Measurements from ENCODE around the gene EHD2. TPM values are rescaled to one million over a fixed set of nuclear protein-coding genes. Genes with fewer than 3 reads are reported as not detected.

Gene EHD2
- total RNA-seq, 1 experiment from 2014 or later: 0.11 TPM

DNA sequence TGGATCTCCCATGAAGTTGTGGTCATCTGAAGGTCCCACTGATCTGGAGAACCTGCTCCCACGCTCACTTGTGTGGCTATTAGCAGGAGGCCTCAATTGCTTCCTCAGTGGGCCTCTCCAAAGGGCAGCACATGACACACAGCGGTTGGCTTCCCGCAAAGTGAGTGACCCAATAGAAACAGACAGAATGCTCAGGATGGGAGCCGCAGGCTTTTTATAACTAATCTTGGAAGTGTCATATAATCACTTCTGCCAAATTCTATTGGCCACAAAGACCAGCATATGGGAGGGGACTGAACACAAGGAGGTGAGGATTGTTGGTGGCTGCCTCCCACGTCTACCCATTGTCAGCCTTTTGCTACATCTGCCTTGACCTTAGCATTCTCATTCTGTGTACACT lies 22.1 kb upstream of the EHD2 start:
- no peak overlapping the region for H3K9ac ChIP-seq (ENCODE audit: low read length)
- H3K4me1 ChIP-seq (ENCODE audit: insufficient read depth, low read length): no peaks in the 10 kb centered on the region
- TF ChIP-seq EZH2 (IDR thresholded peaks at IDR 0.05; ENCODE audit: low read length, unreplicated experiment): no peak
- no peak for TF ChIP-seq CTCF (conservative IDR thresholded peaks at IDR 0.05; ENCODE audit: low read depth, low read length)
- no peak for TF ChIP-seq EZH2phosphoT487 (IDR thresholded peaks at IDR 0.05; ENCODE audit: borderline replicate concordance, low read length)
- H3K9me3 ChIP-seq (ENCODE audit: low read length): no peaks in the 10 kb centered on the region
- no peak overlapping the region for H3K27ac ChIP-seq (ENCODE audit: low read length)
- H3K4me2 ChIP-seq (ENCODE audit: low read length): no peak overlapping the region
- BruUV-seq (replicated peaks): no TSS peak
- H3K36me3 ChIP-seq (ENCODE audit: low read depth, low read length): no peaks in the 10 kb centered on the region
- ChIA-PET POLR2A (ENCODE audit: unreplicated experiment) (interaction anchor here (1.0 kb wide), 1 partner anchor 263 kb away, joined by 4 read pairs; no protein-coding TSS in a partner anchor), CTCF (no interaction called here)
- no peak for DNase-seq
- no peak for ATAC-seq
- H2AFZ ChIP-seq (ENCODE audit: low read length): no peak overlapping the region
- H3K4me3 ChIP-seq (ENCODE audit: low read length): no peak overlapping the region
- H3K79me2 ChIP-seq (ENCODE audit: low read length): no peaks in the 10 kb centered on the region
- no peaks in the 10 kb centered on the region for H3K27me3 ChIP-seq (ENCODE audit: low read length)
- intact Hi-C loops (cut with micrococcal nuclease): loop anchor here (10.0 kb wide), 1 partner anchor 176 kb away; the partner anchor contains the start of gene NAPA
- no peaks in the 10 kb centered on the region for H4K20me1 ChIP-seq (ENCODE audit: low read length)
- no peaks in the 10 kb centered on the region for H3K9me2 ChIP-seq (replicated peaks; ENCODE audit: low read length)
- no peaks in the 10 kb centered on the region for H3F3A ChIP-seq (ENCODE audit: low read length, unreplicated experiment)

DNA sequence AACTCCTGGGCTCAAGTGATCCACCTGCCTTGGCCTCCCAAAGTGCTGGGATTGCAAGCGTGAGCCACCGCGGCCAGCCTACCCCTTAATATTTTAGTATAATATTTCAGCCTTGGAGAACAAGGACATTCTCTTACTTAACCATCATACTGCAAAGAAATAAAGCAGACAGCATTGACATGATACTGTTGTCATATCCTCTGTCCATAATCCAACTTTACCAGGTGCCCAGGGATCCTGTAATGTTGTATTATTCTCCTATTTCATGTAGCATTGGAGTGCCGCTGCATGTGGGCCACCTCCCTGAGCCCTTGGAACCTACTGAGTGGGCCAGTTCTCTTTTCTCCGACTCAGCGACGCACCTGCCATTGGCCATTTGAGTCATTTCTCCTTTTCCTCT lies 21.4 kb upstream of the EHD2 start:
- Histone ChIP-seq H3K4me3 (ENCODE audit: low read length) (no peak overlapping the region), H3K27ac (ENCODE audit: low read length) (no peak overlapping the region), H4K20me1 (ENCODE audit: low read length) (no peaks in the 10 kb centered on the region), H3K27me3 (ENCODE audit: low read length) (no peaks in the 10 kb centered on the region), H2AFZ (ENCODE audit: low read length) (no peak overlapping the region), H3K9me2 (replicated peaks; ENCODE audit: low read length) (no peaks in the 10 kb centered on the region), H3K4me2 (ENCODE audit: low read length) (no peak overlapping the region), H3K4me1 (ENCODE audit: insufficient read depth, low read length) (no peaks in the 10 kb centered on the region), H3K79me2 (ENCODE audit: low read length) (no peaks in the 10 kb centered on the region), H3F3A (ENCODE audit: low read length, unreplicated experiment) (no peaks in the 10 kb centered on the region), H3K36me3 (ENCODE audit: low read depth, low read length) (no peaks in the 10 kb centered on the region), H3K9me3 (ENCODE audit: low read length) (no peaks in the 10 kb centered on the region), H3K9ac (ENCODE audit: low read length) (no peak overlapping the region)
- no peak for ATAC-seq
- TF ChIP-seq CTCF (conservative IDR thresholded peaks at IDR 0.05; ENCODE audit: low read depth, low read length): no peak
- TF ChIP-seq EZH2 (IDR thresholded peaks at IDR 0.05; ENCODE audit: low read length, unreplicated experiment): no peak
- no peak for TF ChIP-seq EZH2phosphoT487 (IDR thresholded peaks at IDR 0.05; ENCODE audit: borderline replicate concordance, low read length)
- intact Hi-C loops (cut with micrococcal nuclease): loop anchor here (10.0 kb wide), 1 partner anchor 177 kb away; the partner anchor contains the start of gene NAPA
- no peak for DNase-seq
- CTCF ChIA-PET: no interaction called here
- POLR2A ChIA-PET (ENCODE audit: unreplicated experiment): no interaction called here
- BruUV-seq (replicated peaks): no TSS peak

DNA sequence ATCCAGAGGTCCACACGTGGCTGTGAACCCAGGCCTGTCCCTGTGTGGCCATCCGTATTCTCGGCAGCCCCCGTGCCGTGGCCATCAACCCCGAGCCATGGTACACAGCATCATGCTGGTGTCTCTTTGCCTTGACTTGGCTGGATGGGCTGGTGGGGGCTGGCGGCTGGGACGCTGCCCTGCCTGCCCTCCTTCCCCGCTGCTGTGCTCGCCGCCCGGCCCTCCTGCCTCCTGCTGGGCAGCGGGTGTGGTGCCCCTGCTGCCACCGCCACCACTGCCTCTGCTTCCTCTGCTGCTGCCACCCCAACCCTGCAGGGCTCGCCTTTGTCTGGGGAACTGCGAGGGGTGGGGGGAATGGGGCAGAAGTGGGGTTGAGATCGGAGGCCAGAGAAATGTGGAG lies 19.7 kb upstream of the EHD2 start:
- BruUV-seq (replicated peaks): no TSS peak
- no peaks in the 10 kb centered on the region for H3K79me2 ChIP-seq (ENCODE audit: low read length)
- ATAC-seq: no peak

More for the DNA sequence above, 19.7 kb upstream of the EHD2 start:
- TF ChIP-seq CTCF (conservative IDR thresholded peaks at IDR 0.05; ENCODE audit: low read depth, low read length): no peak; the same call in 1 of the 2 replicates
- no peak for TF ChIP-seq EZH2 (IDR thresholded peaks at IDR 0.05; ENCODE audit: low read length, unreplicated experiment)
- TF ChIP-seq EZH2phosphoT487 (IDR thresholded peaks at IDR 0.05; ENCODE audit: borderline replicate concordance, low read length): no peak
- no peak overlapping the region for H3K9ac ChIP-seq (ENCODE audit: low read length)
- CTCF ChIA-PET: no interaction called here
- H3F3A ChIP-seq (ENCODE audit: low read length, unreplicated experiment): no peaks in the 10 kb centered on the region
- intact Hi-C loops (cut with micrococcal nuclease): loop anchor here (10.0 kb wide), 1 partner anchor 179 kb away; the partner anchor contains the start of gene NAPA
- no peaks in the 10 kb centered on the region for H3K9me3 ChIP-seq (ENCODE audit: low read length)
- no peak overlapping the region for H3K4me3 ChIP-seq (ENCODE audit: low read length)
- 0 out of 2 replicates have a peak, but pooled peaks cover 3% of the 10 kb centered on the region for H3K4me1 ChIP-seq (ENCODE audit: insufficient read depth, low read length)
- no peak overlapping the region for H3K4me2 ChIP-seq (ENCODE audit: low read length)
- H3K27me3 ChIP-seq (ENCODE audit: low read length): no peaks in the 10 kb centered on the region
- H3K27ac ChIP-seq (ENCODE audit: low read length): no peak overlapping the region
- DNase-seq: no peak
- no peaks in the 10 kb centered on the region for H3K36me3 ChIP-seq (ENCODE audit: low read depth, low read length)
- H3K9me2 ChIP-seq (replicated peaks; ENCODE audit: low read length): no peaks in the 10 kb centered on the region
- POLR2A ChIA-PET (ENCODE audit: unreplicated experiment): no interaction called here
- no peak overlapping the region for H2AFZ ChIP-seq (ENCODE audit: low read length)
- no peaks in the 10 kb centered on the region for H4K20me1 ChIP-seq (ENCODE audit: low read length)
